ENCODE data around the gene SCAND1.

DNA sequence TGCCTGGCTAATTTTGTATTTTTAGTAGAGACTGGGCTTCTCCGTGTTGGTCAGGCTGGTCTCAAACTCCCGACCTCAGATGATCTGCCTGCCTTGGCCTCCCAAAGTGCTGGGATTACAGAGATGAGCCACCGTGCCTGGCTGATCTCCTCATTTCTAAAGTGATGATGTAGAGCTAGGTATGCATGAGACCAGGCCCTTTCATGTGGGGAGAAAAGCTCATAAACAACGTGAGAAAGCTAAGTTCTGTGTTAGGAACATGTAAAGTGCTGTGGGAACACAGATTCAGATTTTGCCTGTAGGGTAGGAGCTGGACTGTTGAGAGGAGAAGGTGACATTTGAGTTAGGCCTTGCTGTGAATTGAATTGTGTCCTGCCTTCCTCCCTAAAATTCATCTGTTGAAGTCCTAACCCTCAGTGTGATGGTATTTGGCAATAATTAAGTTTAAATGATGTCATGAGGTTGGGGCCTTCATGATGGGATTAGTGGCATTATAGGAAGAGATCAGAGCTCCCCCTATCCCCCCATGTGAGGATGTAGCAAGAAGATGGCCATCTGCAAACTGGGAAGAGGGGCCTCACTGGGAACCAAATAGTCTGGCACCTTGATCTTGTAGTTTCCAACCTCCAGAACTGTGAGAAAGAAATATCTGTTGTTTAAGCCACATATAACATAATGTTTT, 49.2 kb downstream of the SCAND1 start:
- TF ChIP-seq, protein P1, sequence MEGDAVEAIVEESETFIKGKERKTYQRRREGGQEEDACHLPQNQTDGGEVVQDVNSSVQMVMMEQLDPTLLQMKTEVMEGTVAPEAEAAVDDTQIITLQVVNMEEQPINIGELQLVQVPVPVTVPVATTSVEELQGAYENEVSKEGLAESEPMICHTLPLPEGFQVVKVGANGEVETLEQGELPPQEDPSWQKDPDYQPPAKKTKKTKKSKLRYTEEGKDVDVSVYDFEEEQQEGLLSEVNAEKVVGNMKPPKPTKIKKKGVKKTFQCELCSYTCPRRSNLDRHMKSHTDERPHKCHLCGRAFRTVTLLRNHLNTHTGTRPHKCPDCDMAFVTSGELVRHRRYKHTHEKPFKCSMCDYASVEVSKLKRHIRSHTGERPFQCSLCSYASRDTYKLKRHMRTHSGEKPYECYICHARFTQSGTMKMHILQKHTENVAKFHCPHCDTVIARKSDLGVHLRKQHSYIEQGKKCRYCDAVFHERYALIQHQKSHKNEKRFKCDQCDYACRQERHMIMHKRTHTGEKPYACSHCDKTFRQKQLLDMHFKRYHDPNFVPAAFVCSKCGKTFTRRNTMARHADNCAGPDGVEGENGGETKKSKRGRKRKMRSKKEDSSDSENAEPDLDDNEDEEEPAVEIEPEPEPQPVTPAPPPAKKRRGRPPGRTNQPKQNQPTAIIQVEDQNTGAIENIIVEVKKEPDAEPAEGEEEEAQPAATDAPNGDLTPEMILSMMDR (IDR thresholded peaks at IDR 0.05) = no peak
- no peak for TF ChIP-seq POLR2A (IDR thresholded peaks at IDR 0.05)

All from thyroid gland (tissue), 4 donors.